Nephron (organoid): ENCODE results near the gene MRPL36.

ENCODE experiments used
- H3K27ac Mint-ChIP-seq, 3 experiments: 2 replicates each; pipeline ENCODE4 v1.8.0; 2020; ENCODE audit warnings: mixed read lengths in 3 of 3, mild to moderate bottlenecking in 2 of 3, moderate library complexity in 1 of 3
- H3K27me3 Mint-ChIP-seq: 2 replicates; pipeline ENCODE4 v1.8.0; 2021; ENCODE audit warnings: low read depth, mild to moderate bottlenecking, moderate library complexity, mixed read lengths
- H3K36me3 Mint-ChIP-seq: 2 replicates; pipeline ENCODE4 v1.8.0; 2020; ENCODE audit warnings: low read depth, mixed read lengths
- H3K4me1 Mint-ChIP-seq: 2 replicates; pipeline ENCODE4 v1.8.0; 2020; ENCODE audit warnings: mixed read lengths
- H3K4me3 Mint-ChIP-seq, 3 experiments: 2 replicates each; pipeline ENCODE4 v1.8.0; 2020; ENCODE audit warnings: mild to moderate bottlenecking in 3 of 3, mixed read lengths in 3 of 3, moderate library complexity in 2 of 3
- H3K9me3 Mint-ChIP-seq: 2 replicates; pipeline ENCODE4 v1.8.0; 2020; ENCODE audit warnings: mixed read lengths
- TF ChIP-seq, protein P1 (sequence below), 3 experiments: fragments of 200-600 bp; sonication (generic); IDR thresholded peaks; one replicate each; pipeline ENCODE4 v1.5.0; 2021; ENCODE audit warnings: antibody characterized with exemption in 3 of 3; ENCODE audit not compliant: unreplicated experiment in 3 of 3

The MRPL36 gene

DNA sequence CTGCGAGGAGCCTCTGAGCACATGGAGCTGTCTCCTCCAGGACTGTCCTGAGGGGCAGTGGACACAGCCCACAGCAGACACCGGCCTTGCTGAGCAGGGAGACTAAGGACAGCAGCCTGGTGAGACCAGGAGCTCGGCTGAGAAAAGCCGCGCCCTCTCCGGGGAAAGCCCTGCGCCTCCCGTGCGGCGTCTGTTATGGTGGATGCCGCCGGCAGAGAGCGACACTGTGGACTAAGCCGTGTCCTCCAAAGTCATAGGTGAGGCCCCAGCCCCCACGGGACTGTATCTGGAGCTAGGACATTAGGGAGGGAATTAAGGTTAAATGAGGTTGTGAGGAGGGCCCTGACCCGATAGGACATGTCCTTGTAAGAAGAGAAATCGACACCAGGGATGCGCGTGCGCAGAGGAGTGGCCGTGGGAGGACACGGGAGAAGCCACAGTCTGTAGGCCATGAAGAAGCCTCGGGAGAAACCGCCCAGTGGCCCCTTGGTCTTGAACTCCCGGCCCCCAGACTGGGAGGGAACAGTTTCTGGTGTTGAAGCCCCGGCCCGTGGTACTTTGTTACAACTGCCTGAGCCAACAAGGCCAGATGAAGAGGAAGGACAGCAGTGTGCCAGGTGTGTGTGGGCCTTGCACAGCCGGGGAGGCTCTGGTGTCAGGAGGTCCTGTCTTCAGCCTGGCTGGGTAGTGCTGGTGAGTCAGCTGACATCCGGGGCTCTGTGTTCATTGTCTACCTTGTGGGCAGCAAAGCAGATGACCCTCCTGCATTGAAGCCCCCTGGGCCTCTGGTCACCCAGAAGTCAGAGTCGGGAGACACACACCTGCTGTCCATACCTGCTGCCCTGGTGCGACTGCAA is 22.1 kb downstream of the MRPL36 start:
- H3K27me3 Mint-ChIP-seq = peaks cover 25% of the 10 kb centered on the region
- H3K27ac Mint-ChIP-seq = no peak overlapping the region
- H3K36me3 Mint-ChIP-seq = no peaks in the 10 kb centered on the region
- TF ChIP-seq, protein P1, sequence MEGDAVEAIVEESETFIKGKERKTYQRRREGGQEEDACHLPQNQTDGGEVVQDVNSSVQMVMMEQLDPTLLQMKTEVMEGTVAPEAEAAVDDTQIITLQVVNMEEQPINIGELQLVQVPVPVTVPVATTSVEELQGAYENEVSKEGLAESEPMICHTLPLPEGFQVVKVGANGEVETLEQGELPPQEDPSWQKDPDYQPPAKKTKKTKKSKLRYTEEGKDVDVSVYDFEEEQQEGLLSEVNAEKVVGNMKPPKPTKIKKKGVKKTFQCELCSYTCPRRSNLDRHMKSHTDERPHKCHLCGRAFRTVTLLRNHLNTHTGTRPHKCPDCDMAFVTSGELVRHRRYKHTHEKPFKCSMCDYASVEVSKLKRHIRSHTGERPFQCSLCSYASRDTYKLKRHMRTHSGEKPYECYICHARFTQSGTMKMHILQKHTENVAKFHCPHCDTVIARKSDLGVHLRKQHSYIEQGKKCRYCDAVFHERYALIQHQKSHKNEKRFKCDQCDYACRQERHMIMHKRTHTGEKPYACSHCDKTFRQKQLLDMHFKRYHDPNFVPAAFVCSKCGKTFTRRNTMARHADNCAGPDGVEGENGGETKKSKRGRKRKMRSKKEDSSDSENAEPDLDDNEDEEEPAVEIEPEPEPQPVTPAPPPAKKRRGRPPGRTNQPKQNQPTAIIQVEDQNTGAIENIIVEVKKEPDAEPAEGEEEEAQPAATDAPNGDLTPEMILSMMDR (IDR thresholded peaks at IDR 0.05; ENCODE audit: unreplicated experiment in 3 of 3) = no peak
- H3K4me3 Mint-ChIP-seq = no peak overlapping the region
- peaks cover 9% of the 10 kb centered on the region for H3K9me3 Mint-ChIP-seq
- H3K4me1 Mint-ChIP-seq = peaks cover 12% of the 10 kb centered on the region

DNA sequence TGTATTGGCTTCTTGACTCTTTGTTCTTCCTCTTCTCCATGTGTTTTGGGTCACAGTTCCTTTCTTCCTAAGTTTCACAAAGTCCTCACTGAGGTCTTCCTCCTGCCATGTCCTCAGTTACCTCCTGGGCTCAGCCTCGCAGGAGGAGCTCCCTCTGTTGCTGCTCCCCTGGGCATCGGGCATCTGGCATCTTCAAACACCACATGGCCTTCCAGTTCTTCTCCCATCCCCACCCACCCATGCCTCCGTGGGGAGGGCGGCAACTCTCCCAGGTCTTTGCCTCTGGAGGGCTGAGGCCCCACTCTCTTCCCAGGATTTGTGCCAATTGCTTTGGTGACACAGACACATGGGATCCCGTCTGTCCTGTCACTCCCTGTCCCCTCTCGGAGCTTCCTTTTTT is 22.8 kb downstream of the MRPL36 start:
- TF ChIP-seq, protein P1 (IDR thresholded peaks at IDR 0.05; ENCODE audit: unreplicated experiment in 3 of 3) = no peak
- peaks cover 9% of the 10 kb centered on the region for H3K4me1 Mint-ChIP-seq
- peaks cover 10% of the 10 kb centered on the region for H3K9me3 Mint-ChIP-seq
- H3K27me3 Mint-ChIP-seq = peaks cover 24% of the 10 kb centered on the region
- H3K36me3 Mint-ChIP-seq = no peaks in the 10 kb centered on the region
- no peak overlapping the region for H3K27ac Mint-ChIP-seq
- H3K4me3 Mint-ChIP-seq = no peak overlapping the region

DNA sequence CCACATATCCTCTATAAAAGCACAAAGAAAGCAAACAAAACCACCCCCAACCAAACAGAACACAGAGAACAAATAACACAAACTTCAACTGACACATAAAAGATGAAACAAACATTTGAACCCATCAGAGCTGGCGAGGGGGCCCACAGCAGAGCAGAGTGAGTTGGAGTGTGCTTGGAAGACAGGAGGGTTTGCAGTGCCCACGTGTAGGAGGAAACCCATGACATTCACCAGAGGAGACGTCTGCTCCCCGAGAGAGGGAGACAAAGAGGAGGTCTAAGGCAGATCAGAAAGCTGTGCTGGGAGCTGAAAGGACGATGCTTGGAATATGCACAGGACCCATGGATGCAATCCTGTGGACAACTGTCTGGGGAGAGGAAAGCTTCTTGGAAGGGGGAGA is 27.0 kb downstream of the MRPL36 start:
- TF ChIP-seq, protein P1 (IDR thresholded peaks at IDR 0.05; ENCODE audit: unreplicated experiment in 3 of 3) = peak in 2 of 3 experiments; percentile 28 to 34
- Mint-ChIP-seq H3K4me1 (no peaks in the 10 kb centered on the region), H3K4me3 (no peak overlapping the region), H3K27ac (no peak overlapping the region), H3K27me3 (peaks cover 29% of the 10 kb centered on the region), H3K9me3 (peaks cover 10% of the 10 kb centered on the region), H3K36me3 (no peaks in the 10 kb centered on the region)

DNA sequence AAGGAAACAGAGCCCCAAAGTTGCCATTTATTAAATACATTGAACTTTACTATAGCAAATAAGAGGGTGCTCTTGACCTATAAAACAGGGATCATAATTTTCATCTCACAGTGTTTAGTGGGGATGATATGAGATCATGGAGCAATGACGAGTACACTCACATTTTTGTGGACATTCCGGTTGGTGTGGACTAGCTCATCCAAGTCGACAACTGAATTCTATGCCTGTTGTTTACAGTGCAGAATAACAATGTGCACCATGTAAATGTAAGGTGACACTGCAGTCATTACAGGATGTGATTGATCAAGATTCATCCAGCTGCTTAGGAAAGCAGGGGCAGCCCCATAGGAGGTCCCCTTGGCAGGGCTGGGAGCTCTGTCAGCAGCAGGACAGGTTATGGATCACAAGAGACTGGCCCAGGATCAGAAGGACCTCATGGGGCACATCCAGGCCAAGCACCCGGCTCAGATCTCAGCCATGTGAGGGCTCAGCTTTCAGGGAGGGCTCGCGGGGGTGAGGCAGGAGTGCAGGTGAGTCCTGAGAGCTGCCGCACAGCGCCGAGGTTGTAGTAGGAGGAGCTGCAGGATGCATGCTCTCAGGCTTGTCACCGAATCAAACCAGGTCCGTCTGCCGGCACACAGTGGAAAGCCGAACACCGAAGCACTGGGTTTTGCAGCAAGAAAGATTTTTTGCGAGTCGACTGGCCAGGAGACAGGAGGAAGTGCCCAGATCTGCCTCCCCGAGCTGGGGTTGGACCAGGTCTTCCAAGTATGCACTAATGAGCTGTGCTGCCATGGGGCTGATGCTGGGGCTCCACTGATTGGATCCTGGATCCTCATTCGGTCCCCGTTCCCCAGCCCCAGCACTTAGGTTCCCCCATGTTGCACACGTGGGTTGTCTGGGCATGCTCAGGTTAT is 28.2 kb downstream of the MRPL36 start:
- peaks cover 10% of the 10 kb centered on the region for H3K9me3 Mint-ChIP-seq
- TF ChIP-seq, protein P1 (IDR thresholded peaks at IDR 0.05; ENCODE audit: unreplicated experiment in 3 of 3) = no peak
- H3K4me3 Mint-ChIP-seq = no peak overlapping the region
- peaks cover 28% of the 10 kb centered on the region for H3K27me3 Mint-ChIP-seq
- no peak overlapping the region for H3K27ac Mint-ChIP-seq
- no peaks in the 10 kb centered on the region for H3K36me3 Mint-ChIP-seq
- H3K4me1 Mint-ChIP-seq = no peaks in the 10 kb centered on the region

DNA sequence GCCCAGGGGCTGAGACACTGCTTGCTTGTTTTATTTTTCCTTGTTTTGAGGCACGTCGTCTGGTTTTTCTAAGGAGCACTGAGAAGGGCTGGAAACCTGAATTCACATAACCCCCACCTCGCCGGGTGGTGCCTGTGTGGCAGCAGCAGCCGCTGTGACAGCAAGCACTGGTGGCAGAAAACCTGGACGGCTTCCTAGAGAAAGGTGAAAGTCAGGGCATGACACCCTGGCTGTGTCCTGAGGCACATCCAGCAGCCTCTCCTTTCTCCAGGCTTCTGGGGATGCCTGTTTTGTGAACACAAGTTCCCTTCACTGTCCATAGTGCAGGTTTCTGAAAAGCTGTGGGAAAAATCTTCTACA is 29.2 kb downstream of the MRPL36 start:
- Mint-ChIP-seq H3K27ac (no peak overlapping the region), H3K27me3 (peaks cover 31% of the 10 kb centered on the region)

More for the DNA sequence above, 29.2 kb downstream of the MRPL36 start:
- TF ChIP-seq, protein P1 (IDR thresholded peaks at IDR 0.05; ENCODE audit: unreplicated experiment in 3 of 3) = no peak
- H3K4me3 Mint-ChIP-seq = no peak overlapping the region
- no peaks in the 10 kb centered on the region for H3K4me1 Mint-ChIP-seq
- no peaks in the 10 kb centered on the region for H3K36me3 Mint-ChIP-seq
- peaks cover 4% of the 10 kb centered on the region for H3K9me3 Mint-ChIP-seq
